Activated CD8-positive, alpha-beta memory T cell treated with anti-CD3 and anti-CD28 coated beads for 36 hours (primary cell): ENCODE measurements around the gene S100A4. TPM values are rescaled to one million over a fixed set of nuclear protein-coding genes. Genes with fewer than 3 reads are reported as not detected.

Experiments
- CTCF ChIA-PET: fragments of 350-600 bp; sonication (Branson Sonifier 250); formaldehyde crosslinking; loops from one replicate; lab custom pipeline; 2021; ENCODE audit warnings: antibody characterized with exemption; lab: Charles Lee
- POLR2A ChIA-PET: fragments of 350-600 bp; sonication (Branson Sonifier 250); formaldehyde crosslinking; loops from one replicate; lab custom pipeline; 2021; ENCODE audit warnings: antibody characterized with exemption; lab: Charles Lee
- total RNA-seq, 2 experiments: library from RNA; stranded (reverse); gene quantifications; one replicate each; pipeline ENCODE4 v1.2.3, GENCODE V29; 2021

Gene S100A4
- total RNA-seq, 2 experiments from 2014 or later, result 125 TPM

DNA sequence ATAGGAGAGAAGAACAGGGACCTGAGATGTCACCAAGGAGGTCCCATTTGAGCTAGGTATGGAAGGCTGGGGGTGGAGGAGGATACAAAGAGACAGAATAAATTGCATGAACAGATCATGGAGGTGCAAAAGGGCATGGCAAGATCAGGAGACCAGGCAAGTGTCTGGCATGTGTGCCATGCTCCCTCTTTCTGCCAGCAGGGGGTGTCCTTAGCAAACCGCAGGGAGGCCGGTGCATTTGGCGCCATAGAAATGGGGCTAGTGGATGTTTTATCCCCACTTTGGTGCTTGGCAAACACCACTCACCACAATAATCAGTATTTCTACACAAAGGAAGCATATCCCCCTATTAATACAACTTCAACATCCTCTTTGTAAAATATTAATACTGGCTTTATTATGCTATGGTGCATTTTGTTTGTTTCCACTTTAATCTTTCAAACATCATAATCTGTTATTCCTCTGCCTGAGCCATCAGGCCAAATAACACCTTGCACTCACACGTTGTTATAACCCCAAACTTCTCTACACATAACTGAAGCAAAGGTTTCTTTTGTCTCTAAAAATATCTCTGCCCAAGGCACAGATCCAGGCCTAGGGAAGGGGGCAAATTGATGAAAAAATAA is 35.8 kb downstream of the S100A4 start:
- ChIA-PET CTCF (interaction anchor here (0.7 to 6.2 kb wide), 10 partner anchors 11 to 168 kb away, joined by 3 to 48 read pairs (median 5); partner anchors contain the start of genes NPR1, S100A1, S100A13 and S100A6), POLR2A (interaction anchor here (1.7 kb wide), 1 partner anchor 62 kb away, joined by 4 read pairs; no protein-coding TSS in a partner anchor)

DNA sequence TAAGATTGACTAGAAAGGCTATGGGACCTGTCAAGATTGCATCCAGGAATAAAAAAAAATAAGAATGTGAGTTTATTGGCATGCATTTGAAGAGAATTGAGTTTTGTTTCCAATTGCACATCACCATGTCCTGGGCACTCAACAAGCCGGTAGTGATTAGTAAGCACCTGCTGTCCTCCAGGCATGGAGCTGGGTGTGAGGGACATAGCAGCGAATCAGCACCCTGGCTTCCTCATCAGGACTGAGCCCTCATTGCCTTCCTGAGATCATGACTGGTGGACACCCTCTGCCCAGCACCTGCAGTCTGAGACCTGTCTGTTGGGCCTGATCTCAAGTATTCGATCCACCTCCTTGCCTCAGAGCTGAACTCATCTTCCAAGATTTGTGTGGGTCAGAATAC is 36.6 kb downstream of the S100A4 start:
- ChIA-PET POLR2A (no interaction called here), CTCF (interaction anchor here (0.7 to 6.2 kb wide), 5 partner anchors 13 to 60 kb away, joined by 3 to 48 read pairs (median 4); partner anchors contain the start of gene S100A6)

- ChIA-PET CTCF (interaction anchor here (0.8 to 4.2 kb wide), 6 partner anchors 13 to 134 kb away, joined by 3 to 48 read pairs (median 4); no protein-coding TSS in a partner anchor), POLR2A (no interaction called here)
Observed at GRCh38 chr1:153507926-153508583, 37.6 kb downstream of the S100A4 start.

DNA sequence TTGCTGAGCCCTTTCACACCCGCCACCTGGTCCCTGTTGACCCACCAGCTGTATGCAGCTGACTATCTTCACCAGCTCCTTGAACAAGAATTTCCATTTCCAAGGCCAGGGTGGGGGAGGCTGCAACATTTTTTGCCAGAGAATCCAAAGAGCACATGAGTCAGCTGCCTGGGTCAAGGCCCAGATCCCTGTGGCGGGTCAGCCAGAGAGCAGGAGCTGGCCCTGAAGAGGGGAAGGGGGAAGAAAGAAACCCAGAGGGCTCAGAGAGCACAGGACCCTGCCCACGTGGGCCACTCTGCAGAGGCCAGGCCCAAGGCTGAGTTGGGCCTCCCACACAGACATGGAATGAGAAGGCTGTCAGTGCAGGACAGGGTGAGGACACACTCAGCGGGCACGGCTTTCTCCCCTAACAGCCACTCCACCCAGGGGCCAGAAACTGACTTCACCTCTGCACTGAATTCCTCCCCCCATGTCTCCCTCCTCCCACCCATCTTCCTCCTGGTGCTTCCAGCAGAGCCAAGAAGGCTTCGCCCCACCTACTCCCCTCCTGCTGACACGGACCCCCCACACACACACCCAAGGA is 38.7 kb downstream of the S100A4 start:
- CTCF ChIA-PET, result interaction anchor here (1.0 kb wide), 1 partner anchor 62 kb away, joined by 3 read pairs; no protein-coding TSS in a partner anchor
- POLR2A ChIA-PET, result interaction anchor here (0.6 kb wide), 1 partner anchor 141 kb away, joined by 4 read pairs; no protein-coding TSS in a partner anchor

DNA sequence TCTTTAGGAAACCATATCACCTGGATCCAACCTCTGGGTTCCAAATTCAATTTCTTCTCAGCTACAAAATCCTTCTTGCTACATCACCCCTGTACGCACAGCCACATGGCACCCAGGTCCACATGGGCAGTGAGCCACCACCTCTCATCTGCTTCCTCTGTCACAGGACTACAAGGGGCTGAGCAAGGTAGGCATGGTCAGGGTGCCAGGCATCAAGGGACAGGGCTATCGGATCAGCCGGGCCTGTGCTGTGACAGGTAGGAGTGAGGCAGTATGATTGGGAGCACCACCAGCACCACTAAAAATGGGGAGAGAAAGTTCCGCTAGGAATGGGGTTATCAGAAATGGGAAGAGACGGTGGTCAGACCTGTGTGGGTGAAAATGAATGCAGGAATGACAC is 39.2 kb downstream of the S100A4 start:
- POLR2A ChIA-PET, result interaction anchor here (0.6 kb wide), 1 partner anchor 141 kb away, joined by 4 read pairs; no protein-coding TSS in a partner anchor

DNA sequence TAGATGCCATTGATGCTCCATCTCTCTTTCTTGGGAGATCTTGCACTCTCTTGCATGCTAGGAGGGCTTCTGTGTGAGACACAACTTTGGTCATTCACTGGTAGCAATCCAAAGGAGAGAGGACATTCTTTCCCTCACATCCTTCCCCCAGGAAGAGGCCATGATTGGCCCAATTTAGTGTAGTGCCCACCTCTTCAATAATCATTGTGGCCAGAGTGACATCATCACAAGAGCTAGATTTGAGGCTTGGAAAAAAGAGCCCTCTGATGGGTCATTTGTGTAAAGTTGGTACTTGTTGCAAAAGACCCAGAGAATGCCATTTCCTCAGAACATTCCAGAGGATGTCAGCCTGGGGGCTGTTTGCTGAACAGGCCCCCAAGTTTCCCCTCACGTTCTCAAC is 40.0 kb downstream of the S100A4 start:
- CTCF ChIA-PET, result no interaction called here

More for the DNA sequence above, 39.2 kb downstream of the S100A4 start:
- CTCF ChIA-PET, result interaction anchor here (1.0 kb wide), 1 partner anchor 62 kb away, joined by 3 read pairs; no protein-coding TSS in a partner anchor

DNA sequence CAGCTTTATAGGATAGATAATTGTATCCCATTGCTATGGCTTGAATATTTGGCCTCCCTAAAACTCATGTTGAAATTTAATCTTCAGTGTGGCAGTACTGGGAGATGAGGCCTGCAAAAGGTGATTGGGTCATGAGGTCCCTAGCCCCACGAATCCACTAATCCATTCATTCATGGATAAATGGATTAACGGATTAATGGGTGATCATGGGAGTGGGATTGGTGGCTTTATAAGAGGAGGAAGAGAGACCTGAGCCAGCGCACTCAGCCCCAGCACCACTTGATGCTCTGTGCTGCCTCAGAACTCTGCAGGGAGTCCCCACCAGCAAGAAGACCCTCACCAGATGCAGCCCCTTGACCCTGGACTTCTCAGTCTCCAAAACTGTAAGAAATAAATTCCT is 41.8 kb downstream of the S100A4 start:
- ChIA-PET CTCF (no interaction called here), POLR2A (no interaction called here)

More for the DNA sequence above, 40.0 kb downstream of the S100A4 start:
- POLR2A ChIA-PET, result no interaction called here

DNA sequence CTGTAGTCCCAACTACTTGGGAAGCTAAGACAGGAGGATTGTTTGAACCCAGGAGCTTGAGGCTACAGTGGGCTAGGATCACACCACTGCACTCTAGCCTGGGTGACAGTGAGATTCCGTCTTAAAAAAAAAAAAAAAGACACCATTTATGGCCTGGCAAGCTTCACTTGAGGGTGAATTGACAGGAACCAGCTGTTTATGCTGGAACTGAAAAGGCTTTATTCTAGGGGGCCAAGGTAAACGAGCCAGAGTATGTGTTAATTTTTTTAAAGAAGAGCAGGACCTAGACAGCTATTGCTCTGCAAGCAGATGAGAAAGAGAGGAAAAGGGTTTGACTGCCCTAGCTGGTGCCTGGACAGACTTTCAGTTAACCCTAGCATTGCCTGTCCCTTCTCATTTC is 46.9 kb downstream of the S100A4 start:
- ChIA-PET POLR2A (no interaction called here), CTCF (interaction anchor here (0.8 kb wide), 1 partner anchor 12 kb away, joined by 3 read pairs; no protein-coding TSS in a partner anchor)

GRCh38 chr1:153495536-153495935 is 50.1 kb downstream of the S100A4 start:
- POLR2A ChIA-PET, result no interaction called here
- CTCF ChIA-PET, result interaction anchor here (0.6 to 4.3 kb wide), 11 partner anchors 10 to 149 kb away, joined by 3 to 39 read pairs (median 5); partner anchors contain the start of genes PGLYRP4 and S100A9

GRCh38 chr1:153494976-153495535 is 50.5 kb downstream of the S100A4 start:
- POLR2A ChIA-PET, result no interaction called here

More at GRCh38 chr1:153494976-153495535, 50.5 kb downstream of the S100A4 start:
- CTCF ChIA-PET, result interaction anchor here (0.6 to 4.3 kb wide), 13 partner anchors 10 to 149 kb away, joined by 3 to 39 read pairs (median 5); partner anchors contain the start of genes PGLYRP4 and S100A9

Other genes starting within 250 kb of the S100A4 start
- gene PGLYRP3, start 232.9 kb downstream of the S100A4 start, total RNA-seq, result not detected
- gene PGLYRP4, start 197.0 kb downstream of the S100A4 start, total RNA-seq, result not detected
- gene S100A9, start 188.0 kb downstream of the S100A4 start, total RNA-seq, result not detected
- not detected for gene S100A12, start 170.2 kb downstream of the S100A4 start, total RNA-seq
- not detected for gene S100A8, start 154.7 kb downstream of the S100A4 start, total RNA-seq
- not detected for gene S100A7A, start 129.3 kb downstream of the S100A4 start, total RNA-seq
- not detected for gene S100A7, start 85.2 kb downstream of the S100A4 start, total RNA-seq
- 100 to 1,000 TPM; 203 to 213 TPM for gene S100A6, start 9.8 kb downstream of the S100A4 start, total RNA-seq
- gene S100A5, start 4.9 kb downstream of the S100A4 start, total RNA-seq, result 1 to 10 TPM; 1.1 to 1.2 TPM
- gene S100A3, start 3.5 kb upstream of the S100A4 start, total RNA-seq, result not detected
- gene S100A2, start 20.0 kb upstream of the S100A4 start, total RNA-seq, result 1 to 10 TPM; 1.2 to 1.6 TPM
- not detected for gene S100A16, start 67.3 kb upstream of the S100A4 start, total RNA-seq
- not detected for gene S100A14, start 70.5 kb upstream of the S100A4 start, total RNA-seq
- 1 to 10 TPM; 5.1 to 6.9 TPM for gene S100A13, start 81.7 kb upstream of the S100A4 start, total RNA-seq
- not detected for gene S100A1, start 82.6 kb upstream of the S100A4 start, total RNA-seq
- gene CHTOP, start 88.3 kb upstream of the S100A4 start, total RNA-seq, result 10 to 100 TPM; 90.4 to 93.0 TPM
- 10 to 100 TPM; 34.3 to 34.4 TPM for gene SNAPIN, start 112.9 kb upstream of the S100A4 start, total RNA-seq
- 100 to 1,000 TPM; 372 to 384 TPM for gene ILF2, start 125.2 kb upstream of the S100A4 start, total RNA-seq
- gene NPR1, start 132.9 kb upstream of the S100A4 start, total RNA-seq, result not detected
- gene INTS3, start 182.2 kb upstream of the S100A4 start, total RNA-seq, result 10 to 100 TPM; 54.9 to 55.3 TPM
- 10 to 100 TPM; 11.2 to 12.1 TPM for gene SLC27A3, start 229.6 kb upstream of the S100A4 start, total RNA-seq